H1 (cell line): ENCODE measurements around the gene E2F8.

Experiments
- CREB1 ChIP-seq: IDR thresholded peaks from 2 replicates; pipeline ENCODE4 v1.6.1; 2012; ENCODE audit warnings: inconsistent platforms
- EZH2 ChIP-seq: fragments of 200-600 bp; sonication (generic); IDR thresholded peaks from 2 replicates; pipeline ENCODE4 v1.7.1; 2012; ENCODE audit warnings: low read depth, mild to moderate bottlenecking, moderate library complexity, low read length, inconsistent platforms; ENCODE audit not compliant: severe bottlenecking
- KDM1A ChIP-seq: fragments of 200-600, 300-600 bp; sonication (generic); IDR thresholded peaks from 2 replicates; pipeline ENCODE4 v1.7.1; 2016; ENCODE audit warnings: mild to moderate bottlenecking, low read length, borderline replicate concordance
- POLR2A ChIP-seq, 2 experiments: IDR thresholded peaks; 1 replicate in 1 of 2; 2 replicates in 1 of 2; pipeline ENCODE4 v1.6.1; 2011; ENCODE audit warnings: low read depth in 2 of 2, low read length in 2 of 2, mild to moderate bottlenecking in 2 of 2; ENCODE audit errors: control extremely low read depth in 1 of 2
- SIX5 ChIP-seq: IDR thresholded peaks from 2 replicates; pipeline ENCODE4 v1.6.1; 2011; ENCODE audit warnings: mild to moderate bottlenecking, low read depth, low read length
- SP2 ChIP-seq: IDR thresholded peaks from 2 replicates; pipeline ENCODE4 v1.6.1; 2012; ENCODE audit warnings: mild to moderate bottlenecking, low read length, inconsistent platforms
- SRF ChIP-seq: IDR thresholded peaks from 2 replicates; pipeline ENCODE4 v1.6.1; 2011; ENCODE audit warnings: mild to moderate bottlenecking, low read depth, low read length, moderate library complexity
- TAF7 ChIP-seq: optimal IDR thresholded peaks from 2 replicates; pipeline ENCODE3; 2011; ENCODE audit warnings: low read depth, mild to moderate bottlenecking, inconsistent platforms, low read length, moderate library complexity, borderline replicate concordance
- TF ChIP-seq, protein P1 (sequence below), 3 experiments: IDR thresholded peaks; 1 replicate in 2 of 3; 2 replicates in 1 of 3; pipeline versions ENCODE4 v1.5.1 to v1.6.1; 2011; ENCODE audit warnings: low read length in 3 of 3, mild to moderate bottlenecking in 3 of 3, inconsistent platforms in 2 of 3, low read depth in 1 of 3, moderate library complexity in 1 of 3; ENCODE audit not compliant: insufficient read depth in 1 of 3; ENCODE audit errors: control extremely low read depth in 1 of 3

DNA sequence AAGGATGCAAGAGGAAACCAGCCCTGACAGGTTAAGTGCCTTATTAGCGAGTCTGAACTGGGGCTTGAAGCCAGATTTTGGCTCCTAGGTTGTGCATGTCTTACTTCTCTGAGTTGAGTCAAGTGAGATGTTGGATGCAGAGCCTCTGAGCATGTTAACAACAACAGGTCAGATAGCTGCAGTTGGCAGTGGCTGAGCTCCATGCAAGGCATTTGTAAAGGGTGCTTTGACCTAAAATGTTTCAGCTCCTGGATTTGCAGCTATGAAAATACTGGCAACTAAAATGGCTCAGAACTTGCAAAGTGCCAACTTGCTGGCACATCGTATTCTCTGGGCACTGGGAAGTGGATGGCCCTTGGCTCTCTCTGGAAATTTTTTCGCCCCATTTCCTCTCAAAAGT is 22.5 kb downstream of the E2F8 start:
- TF ChIP-seq TAF7, result no peak
- no peak for TF ChIP-seq KDM1A
- no peak for TF ChIP-seq CREB1
- TF ChIP-seq SP2, result no peak
- TF ChIP-seq SRF, result no peak
- TF ChIP-seq, protein P1, sequence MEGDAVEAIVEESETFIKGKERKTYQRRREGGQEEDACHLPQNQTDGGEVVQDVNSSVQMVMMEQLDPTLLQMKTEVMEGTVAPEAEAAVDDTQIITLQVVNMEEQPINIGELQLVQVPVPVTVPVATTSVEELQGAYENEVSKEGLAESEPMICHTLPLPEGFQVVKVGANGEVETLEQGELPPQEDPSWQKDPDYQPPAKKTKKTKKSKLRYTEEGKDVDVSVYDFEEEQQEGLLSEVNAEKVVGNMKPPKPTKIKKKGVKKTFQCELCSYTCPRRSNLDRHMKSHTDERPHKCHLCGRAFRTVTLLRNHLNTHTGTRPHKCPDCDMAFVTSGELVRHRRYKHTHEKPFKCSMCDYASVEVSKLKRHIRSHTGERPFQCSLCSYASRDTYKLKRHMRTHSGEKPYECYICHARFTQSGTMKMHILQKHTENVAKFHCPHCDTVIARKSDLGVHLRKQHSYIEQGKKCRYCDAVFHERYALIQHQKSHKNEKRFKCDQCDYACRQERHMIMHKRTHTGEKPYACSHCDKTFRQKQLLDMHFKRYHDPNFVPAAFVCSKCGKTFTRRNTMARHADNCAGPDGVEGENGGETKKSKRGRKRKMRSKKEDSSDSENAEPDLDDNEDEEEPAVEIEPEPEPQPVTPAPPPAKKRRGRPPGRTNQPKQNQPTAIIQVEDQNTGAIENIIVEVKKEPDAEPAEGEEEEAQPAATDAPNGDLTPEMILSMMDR (IDR thresholded peaks at IDR 0.05; ENCODE audit: control extremely low read depth in 1 of 3, insufficient read depth in 1 of 3, low read depth in 1 of 3, low read length in 3 of 3), result no peak
- TF ChIP-seq SIX5, result no peak
- no peak for TF ChIP-seq EZH2
- no peak for TF ChIP-seq POLR2A (IDR thresholded peaks at IDR 0.05; ENCODE audit: control extremely low read depth in 1 of 2, low read depth in 2 of 2, low read length in 2 of 2)
